Lung (tissue), 12 donors: ENCODE results near the gene PRKD2. TPM values are rescaled to one million over a fixed set of nuclear protein-coding genes. Genes with fewer than 3 reads are reported as not detected.

Experiments used
- ATAC-seq: fragments of 200-7000 bp; cut with Tn5 transposase; one replicate; pipeline ENCODE4 v1.9.1; 2020; ENCODE audit warnings: moderate number of reproducible peaks; ENCODE audit not compliant: insufficient read depth, low FRiP score
- DNase-seq, 3 donors: peaks; one replicate each; pipeline ENCODE4 v3.0.0-alpha.2; 2013 to 2017
- H3K27ac ChIP-seq, 2 donors: one replicate each; pipeline ENCODE4 v1.5.1; 2013; ENCODE audit warnings: mild to moderate bottlenecking in 2 of 2, moderate library complexity in 2 of 2, control low read depth in 1 of 2, inconsistent platforms in 1 of 2, low read depth in 1 of 2, low read length in 1 of 2
- H3K27me3 ChIP-seq, 3 donors: one replicate each; pipeline ENCODE4 v1.5.1; 2013; ENCODE audit warnings: low read length in 2 of 3; ENCODE audit not compliant: control insufficient read depth in 3 of 3, insufficient read depth in 3 of 3
- H3K36me3 ChIP-seq, 4 donors: one replicate each; pipeline ENCODE4 v1.5.1; 2013; ENCODE audit warnings: low read length in 4 of 4, mild to moderate bottlenecking in 1 of 4, moderate library complexity in 1 of 4; ENCODE audit not compliant: control insufficient read depth in 4 of 4, insufficient read depth in 4 of 4
- H3K4me1 ChIP-seq, 5 donors: one replicate each; pipeline ENCODE4 v1.5.1; 2013; ENCODE audit warnings: low read length in 5 of 5, mild to moderate bottlenecking in 2 of 5, moderate library complexity in 1 of 5; ENCODE audit not compliant: control insufficient read depth in 5 of 5, insufficient read depth in 5 of 5
- H3K4me3 ChIP-seq: one replicate; pipeline ENCODE4 v1.5.1; 2013; ENCODE audit warnings: mild to moderate bottlenecking, control low read depth, moderate library complexity
- H3K9ac ChIP-seq, 2 donors: one replicate each; pipeline ENCODE4 v1.5.1; 2013; ENCODE audit warnings: low read length in 2 of 2, control low read depth in 1 of 2; ENCODE audit not compliant: insufficient read depth in 1 of 2
- H3K9me3 ChIP-seq, 4 donors: one replicate each; pipeline ENCODE4 v1.5.1; 2013; ENCODE audit warnings: low read length in 3 of 4, mild to moderate bottlenecking in 1 of 4, moderate library complexity in 1 of 4; ENCODE audit not compliant: control insufficient read depth in 4 of 4, insufficient read depth in 3 of 4
- WGBS, 2 donors: extraction: QIAGEN DNeasy Blood & Tissue Kit; methylation state at CpG; one replicate each; pipeline ENCODE4 v1.1.7; 2013; 5-methylcytosine and 5-hydroxymethylcytosine counted together
- polyA plus RNA-seq, 2 donors: library from polyadenylated mRNA; stranded (reverse); fragments of 200-250 nt; gene quantifications; one replicate each; pipeline ENCODE4 v1.2.1, GENCODE V29; 2013
- total RNA-seq, 2 donors: library from RNA; depleted of rRNA in 1 of 2; stranded (reverse); fragments of >200 nt in 1 of 2; gene quantifications; one replicate each; pipeline ENCODE4 v1.2.1, GENCODE V29; 2014 to 2021
- TF ChIP-seq, protein P1 (sequence below): IDR thresholded peaks from 2 replicates; pipeline ENCODE4 v1.5.1; 2012; ENCODE audit warnings: mild to moderate bottlenecking; ENCODE audit errors: control extremely low read depth, extremely low read depth
- donor health status: control.
- donor health status: control.
- donor health status: Bipolar disorder and iron deficiency.
- donor health status: healthy.
- donor health status: DM: yes; HTN: yes; CAD: no.

Gene PRKD2
- total and polyA plus RNA-seq, 4 donors, result 35.5 to 56.2 (median 45.1) TPM

- Histone ChIP-seq H3K4me1 (peaks cover 3 to 30% (median 12%) of the 10 kb centered on the region in 5 donors), H3K9me3 (no peaks in the 10 kb centered on the region), H3K4me3 (no peak overlapping the region), H3K27me3 (no peaks in the 10 kb centered on the region), H3K9ac (no peak overlapping the region), H3K27ac (peak overlapping the region in 1 of 2 donors; percentile 65), H3K36me3 (peaks cover 5 to 44% (median 32%) of the 10 kb centered on the region in 4 donors)
- 51 to 67% methylated on average over 22 of the region's 22 CpGs for WGBS, 2 donors
- DNase-seq (peak; percentile 53 to 73 (median 66)), ATAC-seq (no peak)
- TF ChIP-seq, protein P1, sequence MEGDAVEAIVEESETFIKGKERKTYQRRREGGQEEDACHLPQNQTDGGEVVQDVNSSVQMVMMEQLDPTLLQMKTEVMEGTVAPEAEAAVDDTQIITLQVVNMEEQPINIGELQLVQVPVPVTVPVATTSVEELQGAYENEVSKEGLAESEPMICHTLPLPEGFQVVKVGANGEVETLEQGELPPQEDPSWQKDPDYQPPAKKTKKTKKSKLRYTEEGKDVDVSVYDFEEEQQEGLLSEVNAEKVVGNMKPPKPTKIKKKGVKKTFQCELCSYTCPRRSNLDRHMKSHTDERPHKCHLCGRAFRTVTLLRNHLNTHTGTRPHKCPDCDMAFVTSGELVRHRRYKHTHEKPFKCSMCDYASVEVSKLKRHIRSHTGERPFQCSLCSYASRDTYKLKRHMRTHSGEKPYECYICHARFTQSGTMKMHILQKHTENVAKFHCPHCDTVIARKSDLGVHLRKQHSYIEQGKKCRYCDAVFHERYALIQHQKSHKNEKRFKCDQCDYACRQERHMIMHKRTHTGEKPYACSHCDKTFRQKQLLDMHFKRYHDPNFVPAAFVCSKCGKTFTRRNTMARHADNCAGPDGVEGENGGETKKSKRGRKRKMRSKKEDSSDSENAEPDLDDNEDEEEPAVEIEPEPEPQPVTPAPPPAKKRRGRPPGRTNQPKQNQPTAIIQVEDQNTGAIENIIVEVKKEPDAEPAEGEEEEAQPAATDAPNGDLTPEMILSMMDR, result no peak
Observed at GRCh38 chr19:46736531-46737297, 19.8 kb upstream of the PRKD2 start.

- no peak overlapping the region for H3K9ac ChIP-seq
- H3K27me3 ChIP-seq, result no peaks in the 10 kb centered on the region
- peaks cover 3 to 15% (median 8%) of the 10 kb centered on the region in 5 donors for H3K4me1 ChIP-seq
- DNase-seq, result no peak
- peak overlapping the region in 1 of 2 donors; percentile 27 for H3K27ac ChIP-seq
- 38 to 76% methylated on average over 11 of the region's 11 CpGs for WGBS, 2 donors
- no peak overlapping the region for H3K4me3 ChIP-seq
- TF ChIP-seq, protein P1, result no peak
- H3K36me3 ChIP-seq, result peaks cover 10 to 61% (median 47%) of the 10 kb centered on the region in 4 donors
- no peaks in the 10 kb centered on the region for H3K9me3 ChIP-seq
- no peak for ATAC-seq
Observed at GRCh38 chr19:46733690-46734292, 16.9 kb upstream of the PRKD2 start.

DNA sequence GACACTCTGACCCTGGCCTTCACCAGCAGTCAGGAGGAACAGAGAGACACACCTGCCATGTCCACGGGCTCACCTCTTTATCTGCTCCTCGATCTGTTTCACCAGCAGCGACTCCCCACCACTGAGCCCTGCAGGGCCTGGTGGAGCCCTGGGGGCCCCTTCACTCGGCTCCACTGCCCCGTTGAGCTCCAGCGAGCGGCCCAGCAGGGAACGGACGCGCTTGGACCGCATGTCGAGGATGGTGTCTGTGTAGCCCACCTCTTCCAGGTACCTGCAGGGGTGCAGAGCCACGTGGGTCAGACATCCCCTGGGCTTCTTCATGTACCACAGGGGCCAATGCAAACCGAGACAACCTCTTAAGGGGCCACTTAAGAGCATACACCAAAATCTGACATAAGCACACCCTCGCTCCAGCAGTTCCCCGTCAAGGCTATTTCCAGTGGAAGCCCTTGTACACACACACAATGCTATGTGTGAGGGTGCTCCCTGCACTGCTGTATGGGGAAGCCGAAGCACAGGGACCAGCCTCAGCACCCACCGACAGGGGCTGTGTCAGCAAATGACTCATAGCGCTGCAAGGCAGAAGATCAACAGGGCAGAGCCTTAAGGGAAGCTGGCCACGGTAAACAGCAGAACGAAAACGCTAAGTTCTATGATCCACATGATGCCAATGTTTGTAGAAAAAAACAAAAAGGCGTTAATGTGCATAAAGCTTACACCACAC lies 16.2 kb upstream of the PRKD2 start:
- no peak overlapping the region for H3K4me3 ChIP-seq
- ATAC-seq (no peak), DNase-seq (no peak)
- 68 to 82% methylated on average over 23 of the region's 23 CpGs for WGBS, 2 donors
- peaks cover under 1 to 8% (median 7%) of the 10 kb centered on the region in 5 donors for H3K4me1 ChIP-seq
- H3K36me3 ChIP-seq, result peaks cover 10 to 60% (median 47%) of the 10 kb centered on the region in 4 donors
- H3K27ac ChIP-seq, result peak overlapping the region in 1 of 2 donors; percentile 36
- TF ChIP-seq, protein P1, result no peak
- H3K9ac ChIP-seq, result no peak overlapping the region
- no peaks in the 10 kb centered on the region for H3K27me3 ChIP-seq
- H3K9me3 ChIP-seq, result no peaks in the 10 kb centered on the region
